Mucosa of descending colon (tissue), 3 donors: ENCODE measurements around the gene APBB2. TPM values are rescaled to one million over a fixed set of nuclear protein-coding genes. Genes with fewer than 3 reads are reported as not detected.

Experiments used
- ATAC-seq: fragments of 200-7000 bp; cut with Tn5 transposase; one replicate; pipeline ENCODE4 v1.9.1; 2020; ENCODE audit warnings: mild to moderate bottlenecking, moderate library complexity
- DNase-seq, 3 donors: peaks; one replicate each; pipeline ENCODE4 v3.0.0-alpha.2; 2020
- H3K36me3 ChIP-seq: fragments of 200-600 bp; one replicate; pipeline ENCODE4 v1.8.0; 2021; ENCODE audit warnings: low read depth, mild to moderate bottlenecking
- H3K4me1 ChIP-seq: fragments of 200-600 bp; one replicate; pipeline ENCODE4 v1.8.0; 2021; ENCODE audit warnings: low read depth, mild to moderate bottlenecking
- H3K4me3 ChIP-seq: fragments of 200-600 bp; one replicate; pipeline ENCODE4 v1.8.0; 2021; ENCODE audit warnings: mild to moderate bottlenecking
- H3K9me3 ChIP-seq: fragments of 200-600 bp; one replicate; pipeline ENCODE4 v1.8.0; 2021; ENCODE audit warnings: mild to moderate bottlenecking
- CTCF ChIP-seq: fragments of 200-600 bp; IDR thresholded peaks from one replicate; pipeline ENCODE4 v1.8.0; 2022; ENCODE audit warnings: antibody characterized with exemption, mild to moderate bottlenecking
- intact Hi-C, 2 donors: fragments of 100-400 bp; cut with DNase I in 1 of 2; cut with micrococcal nuclease in 1 of 2; formaldehyde crosslinking; loops; one replicate each; pipeline versions ENCODE4 v1.11.0 to v1.11.1; 2022; cut with DNase I, micrococcal nuclease
- total RNA-seq, 3 donors: library from RNA; stranded (reverse); fragmentation: NEBNext Ultra II Directional in 2 of 3; extraction: Animal tissue kit (Norgen Biotek cat#: 25700) in 2 of 3; gene quantifications; one replicate each; pipeline versions ENCODE4 v1.2.1 to v1.2.4, GENCODE V29; 2021 to 2023
- donor health status: DM: no; HTN: no; CAD: no; lungs with moderate emphysema.
- donor health status: DM: no; HTN: no; CAD: no.
- donor health status: DM: no; HTN: yes; CAD: no.

The APBB2 gene
- total RNA-seq, 3 donors from 2014 or later, result 26.3 to 68.3 (median 29.6) TPM

DNA sequence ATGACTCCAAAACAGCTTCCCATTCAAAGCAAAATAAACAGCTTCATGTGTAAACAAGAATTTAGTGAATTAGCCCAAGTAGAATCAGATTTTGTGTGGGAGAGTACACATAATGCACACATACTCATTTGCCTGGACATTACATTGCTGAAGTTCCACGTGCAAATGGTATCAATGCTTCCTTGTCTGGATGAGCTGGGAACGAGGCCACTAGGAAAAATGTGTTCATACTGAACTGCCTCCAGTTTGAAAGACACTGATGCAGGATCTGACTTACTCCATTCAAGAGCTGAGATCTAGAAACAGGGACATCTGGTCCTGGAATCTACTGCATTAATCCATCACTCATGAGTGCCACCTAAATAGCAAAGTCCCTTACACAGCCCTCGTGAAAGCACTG, 228.0 kb downstream of the APBB2 start:
- no peak for TF ChIP-seq CTCF
- DNase-seq (no peak), ATAC-seq (no peak)
- intact Hi-C loops, result no loop called here
- Histone ChIP-seq H3K4me3 (no peak overlapping the region), H3K36me3 (no peaks in the 10 kb centered on the region), H3K4me1 (no peaks in the 10 kb centered on the region), H3K9me3 (no peaks in the 10 kb centered on the region)

DNA sequence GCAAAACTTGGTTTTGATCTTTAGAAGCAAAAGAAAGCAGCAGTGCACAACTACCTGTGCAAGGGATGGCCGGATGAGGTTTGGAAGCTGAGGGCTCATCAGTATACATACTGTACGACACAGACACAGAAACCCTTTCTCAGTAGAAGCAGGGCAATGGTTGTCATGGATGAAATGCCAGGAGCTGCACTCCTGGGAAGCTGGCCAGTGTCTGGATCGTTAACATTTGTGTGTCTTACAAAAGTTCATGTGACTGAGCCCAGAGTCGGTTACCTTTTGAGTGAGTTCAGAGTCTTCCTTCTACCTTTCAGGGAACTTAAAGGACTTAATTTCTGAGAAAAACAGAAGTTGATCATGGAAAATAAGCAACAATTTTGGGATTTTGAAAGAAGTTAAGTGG, 230.3 kb downstream of the APBB2 start:
- DNase-seq (no peak), ATAC-seq (no peak)
- no peak overlapping the region for H3K4me3 ChIP-seq
- no peaks in the 10 kb centered on the region for H3K9me3 ChIP-seq
- no peaks in the 10 kb centered on the region for H3K36me3 ChIP-seq
- no peak for TF ChIP-seq CTCF
- intact Hi-C loops, result no loop called here
- no peaks in the 10 kb centered on the region for H3K4me1 ChIP-seq

- no peak for TF ChIP-seq CTCF
- Histone ChIP-seq H3K4me3 (no peak overlapping the region), H3K4me1 (no peaks in the 10 kb centered on the region), H3K36me3 (no peaks in the 10 kb centered on the region), H3K9me3 (no peaks in the 10 kb centered on the region)
- DNase-seq (no peak), ATAC-seq (peak; percentile 65)
- intact Hi-C loops, result loop anchor here in 1 of 2 donors (2.0 kb wide), 1 partner anchor 232 kb away; no protein-coding TSS in a partner anchor
Observed at GRCh38 chr4:40980318-40980883, 233.9 kb downstream of the APBB2 start.

GRCh38 chr4:40978548-40978947, 235.8 kb downstream of the APBB2 start:
- intact Hi-C loops, result loop anchor here in 1 of 2 donors (10.0 kb wide), 1 partner anchor 236 kb away; the partner anchor contains the start of gene APBB2
- ATAC-seq (no peak), DNase-seq (no peak)
- no peaks in the 10 kb centered on the region for H3K36me3 ChIP-seq
- H3K9me3 ChIP-seq, result no peaks in the 10 kb centered on the region
- H3K4me1 ChIP-seq, result no peaks in the 10 kb centered on the region
- H3K4me3 ChIP-seq, result no peak overlapping the region
- no peak for TF ChIP-seq CTCF

GRCh38 chr4:40976343-40976742, 238.0 kb downstream of the APBB2 start:
- Histone ChIP-seq H3K4me3 (no peak overlapping the region), H3K4me1 (no peaks in the 10 kb centered on the region), H3K9me3 (no peaks in the 10 kb centered on the region), H3K36me3 (no peaks in the 10 kb centered on the region)
- peak in 1 of 3 donors; percentile 80 for DNase-seq
- TF ChIP-seq CTCF, result peak; percentile 36
- intact Hi-C loops, result loop anchor here in 1 of 2 donors (10.0 kb wide), 1 partner anchor 238 kb away; the partner anchor contains the start of gene APBB2
- ATAC-seq, result peak; percentile 53
